GM12878 (cell line): ENCODE data around the gene RSF1. TPM values are rescaled to one million over a fixed set of nuclear protein-coding genes. Genes with fewer than 3 reads are reported as not detected.

Experiments used
- ATAC-seq: fragments of 200-7000 bp; cut with Tn5 transposase; 3 replicates; pipeline ENCODE4 v1.9.1; 2020; ENCODE audit warnings: mild to moderate bottlenecking, moderate library complexity
- BruUV-seq: library from RNA; stranded (reverse); fragments of 400-500 nt; replicated peaks from 2 replicates; lab custom pipeline; 2021; lab: Mats Ljungman, UMichigan
- CTCF ChIA-PET: fragments of 300-600 bp; sonication (Branson Sonifier 250); formaldehyde crosslinking; extraction: SDS; loops from one replicate; lab custom pipeline; 2021; ENCODE audit warnings: inconsistent platforms; lab: Yijun Ruan, JAX
- POLR2A ChIA-PET: fragments of 350-600 bp; formaldehyde crosslinking; extraction: SDS; loops from one replicate; lab custom pipeline; 2021; ENCODE audit warnings: inconsistent platforms; lab: Charles Lee
- RAD21 ChIA-PET: fragments of 300-600 bp; sonication (Branson Sonifier 250); formaldehyde crosslinking; loops from one replicate; lab custom pipeline; 2023; ENCODE audit warnings: antibody characterized with exemption; ENCODE audit not compliant: unreplicated experiment; lab: Charles Lee
- SMC1A ChIA-PET: fragments of 300-600 bp; sonication (Branson Sonifier 250); formaldehyde crosslinking; loops from one replicate; lab custom pipeline; 2023; ENCODE audit not compliant: unreplicated experiment, uncharacterized antibody; lab: Charles Lee
- DNase-seq: peaks from one replicate; pipeline ENCODE4 v3.0.0-alpha.2; 2011; ENCODE audit warnings: low read depth, low spot score
- FAIRE-seq: peaks from 3 replicates; lab custom pipeline; 2011; peaks lifted over from hg19 to GRCh38; lab: Jason Lieb, UNC
- H2AFZ ChIP-seq: 2 replicates; pipeline ENCODE4 v1.6.0; 2011; ENCODE audit warnings: low read depth, low read length, control low read depth; ENCODE audit not compliant: control insufficient read depth
- H3K27ac ChIP-seq: 2 replicates; pipeline ENCODE4 v1.5.1; 2011; ENCODE audit warnings: control low read depth; ENCODE audit not compliant: control insufficient read depth, insufficient read depth
- H3K27me3 ChIP-seq, 2 experiments: replicated peaks in 1 of 2; 2 replicates each; pipeline versions ENCODE4 v1.6.0 to v1.6.1; 2011; ENCODE audit warnings: low read length in 1 of 2; ENCODE audit not compliant: control insufficient read depth in 2 of 2, insufficient read depth in 2 of 2
- H3K36me3 ChIP-seq, 2 experiments: 2 replicates each; pipeline ENCODE4 v1.5.1; 2011; ENCODE audit warnings: low read length in 1 of 2; ENCODE audit not compliant: control insufficient read depth in 2 of 2, insufficient read depth in 2 of 2
- H3K4me1 ChIP-seq: 2 replicates; pipeline ENCODE4 v1.6.1; 2011; ENCODE audit warnings: mild to moderate bottlenecking, low read length, moderate library complexity, mixed read lengths; ENCODE audit not compliant: control insufficient read depth, insufficient read depth
- H3K4me2 ChIP-seq: 2 replicates; pipeline ENCODE4 v1.6.0; 2011; ENCODE audit warnings: control low read depth; ENCODE audit not compliant: control insufficient read depth, insufficient read depth
- H3K4me3 ChIP-seq: fragments of 200-600 bp; sonication (generic); 2 replicates; pipeline ENCODE4 v1.5.1; 2016
- H3K79me2 ChIP-seq: 2 replicates; pipeline ENCODE4 v1.6.0; 2011; ENCODE audit warnings: low read length; ENCODE audit not compliant: control insufficient read depth, insufficient read depth
- H3K9ac ChIP-seq: 2 replicates; pipeline ENCODE4 v1.8.0; 2011; ENCODE audit warnings: low read length, control low read depth, mixed read lengths; ENCODE audit not compliant: control insufficient read depth, insufficient read depth
- H3K9me3 ChIP-seq: replicated peaks from 3 replicates; pipeline ENCODE4 v1.5.1; 2011; ENCODE audit warnings: mild to moderate bottlenecking, low read length; ENCODE audit not compliant: control insufficient read depth, insufficient read depth
- H4K20me1 ChIP-seq: 2 replicates; pipeline ENCODE4 v1.6.0; 2011; ENCODE audit not compliant: control insufficient read depth, insufficient read depth
- BRCA1 ChIP-seq: IDR thresholded peaks from 2 replicates; pipeline ENCODE4 v1.6.1; 2011; ENCODE audit warnings: low read depth, low read length, improper control_type of control experiment
- CBX5 ChIP-seq: sonication (generic); IDR thresholded peaks from 2 replicates; pipeline ENCODE4 v1.6.1; 2016; ENCODE audit warnings: low read depth, moderate library complexity, mild to moderate bottlenecking, inconsistent platforms
- CREM ChIP-seq: IDR thresholded peaks from 2 replicates; pipeline ENCODE4 v1.6.1; 2014; ENCODE audit warnings: antibody characterized with exemption, low read depth
- GATAD2B ChIP-seq: fragments of 450-650 bp; conservative IDR thresholded peaks from 2 replicates; pipeline ENCODE4 v1.6.1; 2017; ENCODE audit warnings: low read depth, mild to moderate bottlenecking, moderate library complexity
- HCFC1 ChIP-seq: fragments of 150-350 bp; IDR thresholded peaks from 2 replicates; pipeline ENCODE4 v1.6.1; 2014; ENCODE audit warnings: low read length
- HDAC6 ChIP-seq: fragments of 200-600 bp; sonication (generic); IDR thresholded peaks from one replicate; pipeline ENCODE4 v1.8.0; 2017; ENCODE audit warnings: antibody characterized with exemption; ENCODE audit not compliant: unreplicated experiment
- IKZF2 ChIP-seq, 2 experiments: fragments of 450-650 bp; IDR thresholded peaks; 2 replicates each; pipeline ENCODE4 v1.6.1; 2017; ENCODE audit warnings: mild to moderate bottlenecking in 2 of 2, moderate library complexity in 2 of 2
- LARP7 ChIP-seq: fragments of 450-650 bp; IDR thresholded peaks from 2 replicates; pipeline ENCODE4 v1.6.1; 2017; ENCODE audit warnings: mild to moderate bottlenecking
- NBN ChIP-seq: fragments of 450-650 bp; IDR thresholded peaks from 2 replicates; pipeline ENCODE4 v1.6.1; 2016
- PAX5 ChIP-seq: IDR thresholded peaks from 2 replicates; pipeline ENCODE4 v1.6.1; 2011; ENCODE audit warnings: low read depth, low read length, borderline replicate concordance
- PML ChIP-seq: IDR thresholded peaks from 2 replicates; pipeline ENCODE4 v1.6.1; 2012; ENCODE audit warnings: low read length, inconsistent platforms
- RAD51 ChIP-seq: fragments of 450-650 bp; IDR thresholded peaks from 2 replicates; pipeline ENCODE4 v1.6.1; 2016; ENCODE audit warnings: moderate library complexity, mild to moderate bottlenecking, inconsistent platforms
- RELA ChIP-seq: fragments of 450-650 bp; IDR thresholded peaks from 2 replicates; pipeline ENCODE4 v1.8.0; 2014; ENCODE audit warnings: borderline replicate concordance; ENCODE audit not compliant: partially characterized antibody
- RFX5 ChIP-seq: IDR thresholded peaks from 2 replicates; pipeline ENCODE4 v1.6.1; 2011; ENCODE audit warnings: low read depth, low read length, improper control_type of control experiment
- SIN3A ChIP-seq: IDR thresholded peaks from 2 replicates; pipeline ENCODE4 v1.6.1; 2012; ENCODE audit warnings: low read depth, low read length, improper control_type of control experiment
- SIX5 ChIP-seq: IDR thresholded peaks from 2 replicates; pipeline ENCODE4 v1.6.1; 2011; ENCODE audit warnings: mild to moderate bottlenecking, low read depth, low read length, moderate library complexity; ENCODE audit not compliant: severe bottlenecking
- SMARCA5 ChIP-seq: fragments of 450-650 bp; IDR thresholded peaks from 2 replicates; pipeline ENCODE4 v1.6.1; 2017; ENCODE audit warnings: mild to moderate bottlenecking
- SMC3 ChIP-seq: IDR thresholded peaks from 2 replicates; pipeline ENCODE4 v1.6.1; 2011; ENCODE audit warnings: low read length, improper control_type of control experiment, borderline replicate concordance
- TCF3 ChIP-seq: IDR thresholded peaks from 2 replicates; pipeline ENCODE4 v1.6.1; 2012; ENCODE audit warnings: low read depth, mild to moderate bottlenecking, low read length, borderline replicate concordance; ENCODE audit not compliant: insufficient read depth
- YBX1 ChIP-seq: fragments of 450-650 bp; IDR thresholded peaks from 2 replicates; pipeline ENCODE4 v1.6.1; 2016; ENCODE audit warnings: antibody characterized with exemption
- ZNF687 ChIP-seq: fragments of 450-650 bp; IDR thresholded peaks from 2 replicates; pipeline ENCODE4 v1.6.1; 2017; ENCODE audit warnings: mild to moderate bottlenecking, moderate library complexity
- WGBS: methylation state at CpG from one replicate; pipeline ENCODE4 v1.1.6; 2016; ENCODE audit warnings: low lambda C conversion rate; ENCODE audit not compliant: insufficient replicate concordance, insufficient coverage; ENCODE audit errors: missing lambda C conversion rate; 5-methylcytosine and 5-hydroxymethylcytosine counted together
- in situ Hi-C: fragments of 300-500 bp; cut with MboI; formaldehyde crosslinking; loops from 9 replicates; pipeline ENCODE4 v1.14.3; 2018; ENCODE audit warnings: mixed read lengths
- intact Hi-C: fragments of 100-400 bp; cut with micrococcal nuclease; formaldehyde crosslinking; loops from one replicate; pipeline ENCODE4 v1.14.2; 2022; ENCODE audit not compliant: unreplicated experiment
- polyA plus RNA-seq, 11 experiments: library from polyadenylated mRNA; depleted of rRNA in 4 of 11; unstranded in 6 of 11; stranded (reverse) in 5 of 11; fragments of >200 nt; fragmentation: Nextera tagmentation in 4 of 11; fragmentation: Illumina TruSeq in 1 of 11; extraction: Ambion mirVana in 4 of 11; extraction: Trizol in 1 of 11; gene quantifications; 1 replicate in 1 of 11; 2 replicates in 10 of 11; pipeline versions ENCODE4 v1.2.1 to v1.2.3, GENCODE V29; 2011 to 2016; ENCODE audit warnings: inconsistent platforms in 2 of 11, missing spikeins in 2 of 11, low read depth in 1 of 11
- total RNA-seq, 4 experiments: library from RNA; depleted of rRNA in 3 of 4; stranded (reverse); fragments of >200 nt in 3 of 4; fragmentation: Illumina TruSeq in 1 of 4; extraction: Trizol in 1 of 4; gene quantifications; 2 replicates each; pipeline versions ENCODE4 v1.2.1 to v1.2.3, GENCODE V29; 2013 to 2021

The RSF1 gene
- total and polyA plus RNA-seq, 10 of the 15 experiments (the other 5 are each of a cell fraction or from before 2014, with no cell fraction given), result 9.0 to 45.3 (median 30.0) TPM

- TF ChIP-seq LARP7 (no peak), RAD51 (no peak)
Observed at GRCh38 chr11:77642228-77642627, 178.3 kb downstream of the RSF1 start (continued).

- peak within 1 kb of the TSS; percentile 89 for H3K4me2 ChIP-seq
- peak within 1 kb of the TSS; percentile 90 for H3K4me3 ChIP-seq
- peak within 1 kb of the TSS; percentile 86 for H3K9ac ChIP-seq
- H3K4me1 ChIP-seq, result peaks cover 7% of the 10 kb centered on the region
- FAIRE-seq (peak; percentile 69), ATAC-seq (peak; percentile 99), DNase-seq (peak; percentile 68)
- no peaks in the 10 kb centered on the region for H3K27me3 ChIP-seq
- 0 out of 4 replicates have a peak, but pooled peaks cover 0 to 4% of the 10 kb centered on the region in 2 experiments for H3K36me3 ChIP-seq
- peak within 1 kb of the TSS; percentile 88 for H3K27ac ChIP-seq
- SMC1A ChIA-PET, result no interaction called here
- WGBS, result 1% methylated on average over 41 of the region's 41 CpGs
- CTCF ChIA-PET, result no interaction called here
- BruUV-seq, result no TSS peak
- peaks cover 41% of the 10 kb centered on the region for H3K79me2 ChIP-seq
- H4K20me1 ChIP-seq, result no peaks in the 10 kb centered on the region
- intact Hi-C loops (loop anchor here (2.0 kb wide), 1 partner anchor 183 kb away; the partner anchor contains the start of genes AAMDC and RSF1), in situ Hi-C loops (no loop called here)
- H3K9me3 ChIP-seq, result peaks cover 3% of the 10 kb centered on the region; the same call in 2 of the 3 replicates
- POLR2A ChIA-PET, result no interaction called here
- RAD21 ChIA-PET, result interaction anchor here (1.0 kb wide), 1 partner anchor 363 kb away, joined by 3 read pairs; no protein-coding TSS in a partner anchor
- peak within 1 kb of the TSS; percentile 97 for H2AFZ ChIP-seq
- TF ChIP-seq SMARCA5 (peak; percentile 7; the same call in 1 of the 2 replicates), NBN (peak; percentile 75), RELA (peak; percentile 70), HDAC6 (peak; percentile 46), CREM (peak; percentile 72; the same call in 1 of the 2 replicates), PML (peak; percentile 96), SIX5 (peak; percentile 55), BRCA1 (no peak), CBX5 (peak; percentile 66), HCFC1 (peak; percentile 79), YBX1 (no peak), IKZF2 (IDR thresholded peaks at IDR 0.05) (peak; percentile 52 to 66; a peak in 3 of 4 replicates), RFX5 (0 out of 2 replicates have a peak, but pooled peaks have one; percentile 29), PAX5 (no peak), SIN3A (peak; percentile 89), SMC3 (0 out of 2 replicates have a peak, but pooled peaks have one; percentile 7), GATAD2B (0 out of 2 replicates have a peak, but pooled peaks have one; percentile 48), TCF3 (peak; percentile 44; the same call in 1 of the 2 replicates), ZNF687 (peak; percentile 91)
Observed at GRCh38 chr11:77637345-77638165, 183.0 kb downstream of the RSF1 start, which contains the start of gene CLNS1A. TSS of gene CLNS1A (minus strand) at chr11:77637794. CDS start at chr11:77637714, 80 bp downstream.
